Kidney (tissue), 14 donors: ENCODE measurements around the gene CRIP3. TPM values are rescaled to one million over a fixed set of nuclear protein-coding genes. Genes with fewer than 3 reads are reported as not detected.

ENCODE experiments used
- DNase-seq, 5 donors: peaks; one replicate each; pipeline ENCODE4 v3.0.0-alpha.2; 2013 to 2020
- FAIRE-seq: peaks from 2 replicates; lab custom pipeline; 2012; peaks lifted over from hg19 to GRCh38; lab: Jason Lieb, UNC
- H3K27ac ChIP-seq, 2 donors: one replicate each; pipeline ENCODE4 v1.7.0; 2013; ENCODE audit warnings: low read depth in 2 of 2, low read length in 2 of 2, inconsistent platforms in 1 of 2
- H3K27me3 ChIP-seq: one replicate; pipeline ENCODE4 v1.7.1; 2013; ENCODE audit warnings: low read length, inconsistent platforms; ENCODE audit not compliant: control insufficient read depth, insufficient read depth
- H3K36me3 ChIP-seq, 3 donors: one replicate each; pipeline versions ENCODE4 v1.7.0 to v1.7.1; 2013; ENCODE audit warnings: low read length in 3 of 3, control low read depth in 1 of 3, inconsistent platforms in 1 of 3; ENCODE audit not compliant: insufficient read depth in 3 of 3, control insufficient read depth in 2 of 3
- H3K4me1 ChIP-seq, 3 donors: one replicate each; pipeline versions ENCODE4 v1.7.0 to v1.7.1; 2013; ENCODE audit warnings: low read length in 3 of 3, inconsistent platforms in 1 of 3, low read depth in 1 of 3; ENCODE audit not compliant: control insufficient read depth in 2 of 3, insufficient read depth in 2 of 3
- H3K4me3 ChIP-seq, 3 donors: one replicate each; pipeline versions ENCODE4 v1.7.0 to v1.8.1; 2013; ENCODE audit warnings: low read length in 3 of 3, control low read depth in 1 of 3, inconsistent platforms in 1 of 3
- H3K9ac ChIP-seq, 3 donors: one replicate each; pipeline versions ENCODE4 v1.7.0 to v1.7.1; 2013; ENCODE audit warnings: low read length in 3 of 3, control low read depth in 1 of 3, inconsistent platforms in 1 of 3
- H3K9me3 ChIP-seq, 3 donors: one replicate each; pipeline versions ENCODE4 v1.7.0 to v1.7.1; 2013; ENCODE audit warnings: low read length in 3 of 3, control low read depth in 1 of 3, inconsistent platforms in 1 of 3; ENCODE audit not compliant: control insufficient read depth in 2 of 3, insufficient read depth in 1 of 3
- CTCF ChIP-seq: IDR thresholded peaks from 3 replicates; pipeline ENCODE4 v1.5.1; 2012; ENCODE audit warnings: mild to moderate bottlenecking, moderate library complexity, borderline replicate concordance; ENCODE audit not compliant: insufficient read depth; ENCODE audit errors: extremely low read depth
- intact Hi-C: fragments of 100-400 bp; cut with DNase I; formaldehyde crosslinking; loops from one replicate; pipeline ENCODE4 v1.11.1; 2022
- polyA plus RNA-seq: library from polyadenylated mRNA; stranded (reverse); fragments of 350-450 nt; fragmentation: Illumina TruSeq; extraction: RNeasy Lipid Tissue Mini Kit (QIAGEN cat#74804); gene quantifications from one replicate; pipeline ENCODE4 v1.2.3, GENCODE V29; 2014; ENCODE audit warnings: low read depth, low replicate concordance; ENCODE audit not compliant: insufficient read depth
- total RNA-seq: library from RNA; stranded (reverse); fragmentation: NEBNext Ultra II Directional; extraction: Animal tissue kit (Norgen Biotek cat#: 25700); gene quantifications from one replicate; pipeline ENCODE4 v1.2.1, GENCODE V29; 2021
- donor health status: control.
- donor health status: control.
- donor health status: control.
- donor health status: control.
- donor health status: control.
- donor health status: DM: yes; HTN: yes; CAD: no.
- donor health status: Normal renal cell carcinoma (clear cell type).

The CRIP3 gene
- total and polyA plus RNA-seq, 2 donors from 2014 or later = 5.6 to 14.3 TPM

DNA sequence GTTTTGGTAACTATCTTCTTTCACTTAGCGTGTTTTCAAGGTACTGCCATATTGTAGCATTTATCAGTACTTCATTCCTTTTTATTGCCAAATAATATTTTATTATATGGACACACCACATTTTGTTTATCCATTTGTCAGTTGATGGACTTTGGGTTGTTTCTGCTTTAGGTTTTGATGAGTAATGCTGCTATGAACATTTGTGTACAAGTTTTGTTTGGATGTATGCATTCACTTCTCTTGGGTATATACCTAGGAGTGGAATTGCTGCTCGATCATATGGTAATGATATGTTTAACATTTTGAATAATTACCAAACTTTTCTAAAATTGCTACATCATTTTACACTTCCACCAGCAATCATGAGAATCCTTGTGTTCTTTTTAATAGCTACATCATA, 16.9 kb downstream of the CRIP3 start:
- TF ChIP-seq CTCF = no peak
- DNase-seq (no peak), FAIRE-seq (no peak)
- Histone ChIP-seq H3K9me3 (no peaks in the 10 kb centered on the region), H3K9ac (no peak overlapping the region), H3K4me1 (peaks cover 0 to under 1% (median 0%) of the 10 kb centered on the region in 3 donors), H3K27me3 (no peaks in the 10 kb centered on the region), H3K36me3 (no peaks in the 10 kb centered on the region), H3K4me3 (no peak overlapping the region), H3K27ac (peak overlapping the region in 1 of 2 donors; percentile 5)
- intact Hi-C loops = no loop called here

DNA sequence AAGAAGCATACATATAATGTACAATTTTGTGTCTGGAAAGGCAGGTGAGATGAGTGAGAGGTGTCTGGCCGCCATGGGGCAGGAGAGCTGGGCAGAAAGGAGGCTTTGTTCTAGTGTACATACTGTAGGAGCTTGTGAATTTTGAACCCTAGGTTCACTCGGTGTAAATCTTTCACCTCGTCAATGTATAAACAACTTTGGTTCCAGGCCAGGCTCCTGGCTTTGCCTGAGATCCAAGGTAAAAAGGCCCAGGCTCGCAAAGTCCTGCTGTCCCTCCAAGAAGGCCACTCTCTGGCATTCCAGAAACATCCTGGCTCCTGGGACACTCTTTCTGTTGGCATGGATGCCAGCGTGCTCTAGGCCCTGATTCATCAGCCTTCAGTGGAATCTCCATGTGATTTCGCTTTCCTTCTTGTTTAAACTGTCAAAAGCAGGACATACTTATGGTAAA, 17.7 kb downstream of the CRIP3 start:
- no peak overlapping the region for H3K9ac ChIP-seq
- peak in 1 of 5 donors; percentile 9 for DNase-seq
- FAIRE-seq = no peak
- H3K36me3 ChIP-seq = no peaks in the 10 kb centered on the region
- H3K27me3 ChIP-seq = no peaks in the 10 kb centered on the region
- H3K9me3 ChIP-seq = no peaks in the 10 kb centered on the region
- TF ChIP-seq CTCF = no peak
- no peaks in the 10 kb centered on the region for H3K4me1 ChIP-seq
- intact Hi-C loops = no loop called here
- H3K4me3 ChIP-seq = no peak overlapping the region
- H3K27ac ChIP-seq = no peak overlapping the region

DNA sequence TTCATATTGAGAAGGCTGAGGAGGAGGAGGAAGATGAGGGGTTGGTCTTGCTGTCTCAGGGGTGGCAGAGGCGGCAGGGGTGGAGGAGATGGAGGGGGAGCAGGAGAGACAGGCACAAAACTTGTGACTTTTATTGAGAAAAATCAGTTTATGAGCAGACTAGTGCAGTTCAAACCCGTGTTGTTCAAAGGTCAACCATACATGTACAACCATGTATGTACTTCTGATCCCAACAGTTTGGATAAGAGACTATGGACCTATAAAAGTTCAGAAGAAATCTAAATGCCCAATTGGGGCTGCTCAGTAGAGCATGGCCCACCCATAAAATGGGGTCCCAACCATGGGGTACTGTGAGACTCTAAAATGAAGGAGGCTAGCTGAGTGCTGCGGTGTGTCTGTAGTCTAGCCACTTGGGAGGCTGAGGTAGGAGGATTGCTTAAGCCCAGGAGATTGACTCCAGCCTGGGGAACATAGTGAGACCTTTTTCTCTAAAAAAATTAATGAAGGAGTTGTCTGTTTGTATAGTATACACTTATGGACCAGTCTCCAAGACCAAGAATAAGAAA, 18.2 kb downstream of the CRIP3 start:
- TF ChIP-seq CTCF = no peak
- DNase-seq (peak in 1 of 5 donors; percentile 22), FAIRE-seq (no peak)

More for the DNA sequence above, 18.2 kb downstream of the CRIP3 start:
- no peak overlapping the region for H3K4me3 ChIP-seq
- no peaks in the 10 kb centered on the region for H3K4me1 ChIP-seq
- H3K9me3 ChIP-seq = no peaks in the 10 kb centered on the region
- no peak overlapping the region for H3K9ac ChIP-seq
- no peaks in the 10 kb centered on the region for H3K27me3 ChIP-seq
- no peak overlapping the region for H3K27ac ChIP-seq
- intact Hi-C loops = no loop called here
- H3K36me3 ChIP-seq = no peaks in the 10 kb centered on the region
